ENCODE measurements around the gene KLF6.

The KLF6 gene

GRCh38 chr10:3830946-3831345 is 45.9 kb upstream of the KLF6 start:
- Histone ChIP-seq H3K36me3 (no peaks in the 10 kb centered on the region), H3K27me3 (ENCODE audit: insufficient read depth, low read depth, severe bottlenecking) (no peaks in the 10 kb centered on the region), H3K27ac (no peak overlapping the region), H3K4me3 (ENCODE audit: low read depth, low read length) (no peak overlapping the region), H3K9me3 (ENCODE audit: severe bottlenecking) (no peaks in the 10 kb centered on the region)
- DNase-seq = no peak
- TF ChIP-seq, protein P1, sequence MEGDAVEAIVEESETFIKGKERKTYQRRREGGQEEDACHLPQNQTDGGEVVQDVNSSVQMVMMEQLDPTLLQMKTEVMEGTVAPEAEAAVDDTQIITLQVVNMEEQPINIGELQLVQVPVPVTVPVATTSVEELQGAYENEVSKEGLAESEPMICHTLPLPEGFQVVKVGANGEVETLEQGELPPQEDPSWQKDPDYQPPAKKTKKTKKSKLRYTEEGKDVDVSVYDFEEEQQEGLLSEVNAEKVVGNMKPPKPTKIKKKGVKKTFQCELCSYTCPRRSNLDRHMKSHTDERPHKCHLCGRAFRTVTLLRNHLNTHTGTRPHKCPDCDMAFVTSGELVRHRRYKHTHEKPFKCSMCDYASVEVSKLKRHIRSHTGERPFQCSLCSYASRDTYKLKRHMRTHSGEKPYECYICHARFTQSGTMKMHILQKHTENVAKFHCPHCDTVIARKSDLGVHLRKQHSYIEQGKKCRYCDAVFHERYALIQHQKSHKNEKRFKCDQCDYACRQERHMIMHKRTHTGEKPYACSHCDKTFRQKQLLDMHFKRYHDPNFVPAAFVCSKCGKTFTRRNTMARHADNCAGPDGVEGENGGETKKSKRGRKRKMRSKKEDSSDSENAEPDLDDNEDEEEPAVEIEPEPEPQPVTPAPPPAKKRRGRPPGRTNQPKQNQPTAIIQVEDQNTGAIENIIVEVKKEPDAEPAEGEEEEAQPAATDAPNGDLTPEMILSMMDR (IDR thresholded peaks at IDR 0.05; ENCODE audit: low read depth, low read length) = no peak

GRCh38 chr10:3829156-3830050 is 44.4 kb upstream of the KLF6 start:
- DNase-seq = no peak
- H3K36me3 ChIP-seq = no peaks in the 10 kb centered on the region
- H3K4me3 ChIP-seq (ENCODE audit: low read depth, low read length) = no peak overlapping the region
- H3K9me3 ChIP-seq (ENCODE audit: severe bottlenecking) = no peaks in the 10 kb centered on the region
- TF ChIP-seq, protein P1 (IDR thresholded peaks at IDR 0.05; ENCODE audit: low read depth, low read length) = no peak
- H3K27ac ChIP-seq = no peak overlapping the region
- H3K27me3 ChIP-seq (ENCODE audit: insufficient read depth, low read depth, severe bottlenecking) = no peaks in the 10 kb centered on the region

GRCh38 chr10:3828404-3829155 is 43.6 kb upstream of the KLF6 start:
- DNase-seq = no peak
- Histone ChIP-seq H3K36me3 (no peaks in the 10 kb centered on the region), H3K27ac (no peak overlapping the region), H3K4me3 (ENCODE audit: low read depth, low read length) (no peak overlapping the region), H3K9me3 (ENCODE audit: severe bottlenecking) (no peaks in the 10 kb centered on the region), H3K27me3 (ENCODE audit: insufficient read depth, low read depth, severe bottlenecking) (no peaks in the 10 kb centered on the region)
- TF ChIP-seq, protein P1 (IDR thresholded peaks at IDR 0.05; ENCODE audit: low read depth, low read length) = no peak

- DNase-seq = no peak
- Histone ChIP-seq H3K36me3 (no peaks in the 10 kb centered on the region), H3K4me3 (ENCODE audit: low read depth, low read length) (no peak overlapping the region), H3K9me3 (ENCODE audit: severe bottlenecking) (no peaks in the 10 kb centered on the region), H3K27ac (no peak overlapping the region), H3K27me3 (ENCODE audit: insufficient read depth, low read depth, severe bottlenecking) (no peaks in the 10 kb centered on the region)
- TF ChIP-seq, protein P1 (IDR thresholded peaks at IDR 0.05; ENCODE audit: low read depth, low read length) = no peak
These were observed 42.9 kb upstream of the KLF6 start for GRCh38 chr10:3827768-3828403.

DNA sequence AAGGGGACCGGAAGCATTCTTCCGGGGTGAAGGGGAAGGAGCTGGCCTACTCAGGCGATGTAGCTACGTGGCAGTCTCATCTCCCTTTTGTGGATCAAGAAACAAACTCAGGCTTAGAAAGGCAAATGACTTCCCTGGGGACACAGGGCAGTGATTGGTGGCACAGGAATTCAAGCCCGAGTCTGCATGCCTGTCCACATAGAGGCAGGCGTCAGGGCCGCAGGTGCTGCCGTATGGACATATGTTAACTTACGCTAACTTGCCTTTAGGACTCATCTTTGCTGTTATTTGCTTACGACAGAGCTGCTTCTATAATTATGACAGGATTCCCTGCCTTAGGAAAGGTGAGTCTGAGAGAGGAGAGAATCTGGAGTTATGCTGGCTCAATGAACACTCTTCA is 42.3 kb upstream of the KLF6 start:
- Histone ChIP-seq H3K27me3 (ENCODE audit: insufficient read depth, low read depth, severe bottlenecking) (no peaks in the 10 kb centered on the region), H3K9me3 (ENCODE audit: severe bottlenecking) (no peaks in the 10 kb centered on the region), H3K36me3 (no peaks in the 10 kb centered on the region), H3K27ac (no peak overlapping the region), H3K4me3 (ENCODE audit: low read depth, low read length) (no peak overlapping the region)
- DNase-seq = no peak
- TF ChIP-seq, protein P1 (IDR thresholded peaks at IDR 0.05; ENCODE audit: low read depth, low read length) = no peak
